SKM-1 (cell line): ENCODE measurements around the gene CAPN3.

Source experiments
- DNase-seq: peaks from one replicate; lab custom pipeline; 2025; ENCODE audit not compliant: unreplicated experiment; lab: John Stamatoyannopoulos, UW

The CAPN3 gene

DNA sequence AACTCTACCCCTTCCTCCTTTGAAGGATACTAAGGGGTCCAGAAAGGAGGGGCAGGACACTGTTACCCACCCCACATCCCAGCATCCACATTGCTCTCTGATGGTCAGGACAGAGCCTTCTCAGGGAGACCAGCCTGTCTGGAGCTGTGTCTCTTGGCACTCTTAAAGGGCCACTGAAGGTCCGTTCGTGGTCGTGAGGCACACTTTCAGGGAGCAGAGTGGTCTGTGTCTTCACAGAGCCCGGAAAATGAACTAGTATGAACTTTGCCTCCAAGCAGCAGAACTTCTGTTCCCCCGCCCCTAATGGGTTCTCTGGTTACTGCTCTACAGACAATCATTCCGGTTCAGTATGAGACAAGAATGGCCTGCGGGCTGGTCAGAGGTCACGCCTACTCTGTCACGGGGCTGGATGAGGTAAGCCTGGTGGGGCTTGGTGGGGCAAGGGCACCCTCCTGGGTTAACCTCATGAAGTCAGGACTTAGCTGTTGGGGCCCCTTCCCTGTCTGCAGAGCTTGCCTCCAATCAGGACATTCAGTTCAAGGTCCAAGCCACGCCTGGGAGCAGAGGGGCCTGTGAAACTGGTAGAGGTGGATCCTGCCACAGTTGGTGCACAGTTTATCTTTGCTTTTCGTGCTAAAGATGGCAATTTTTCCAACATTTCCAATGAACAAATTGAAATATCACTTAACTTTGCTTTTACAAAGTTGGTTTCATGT is 33.2 kb downstream of the CAPN3 start:
- no peak for DNase-seq

GRCh38 chr15:42394106-42394505 is 34.8 kb downstream of the CAPN3 start:
- DNase-seq = no peak

GRCh38 chr15:42395838-42396237 is 36.5 kb downstream of the CAPN3 start:
- DNase-seq = no peak

DNA sequence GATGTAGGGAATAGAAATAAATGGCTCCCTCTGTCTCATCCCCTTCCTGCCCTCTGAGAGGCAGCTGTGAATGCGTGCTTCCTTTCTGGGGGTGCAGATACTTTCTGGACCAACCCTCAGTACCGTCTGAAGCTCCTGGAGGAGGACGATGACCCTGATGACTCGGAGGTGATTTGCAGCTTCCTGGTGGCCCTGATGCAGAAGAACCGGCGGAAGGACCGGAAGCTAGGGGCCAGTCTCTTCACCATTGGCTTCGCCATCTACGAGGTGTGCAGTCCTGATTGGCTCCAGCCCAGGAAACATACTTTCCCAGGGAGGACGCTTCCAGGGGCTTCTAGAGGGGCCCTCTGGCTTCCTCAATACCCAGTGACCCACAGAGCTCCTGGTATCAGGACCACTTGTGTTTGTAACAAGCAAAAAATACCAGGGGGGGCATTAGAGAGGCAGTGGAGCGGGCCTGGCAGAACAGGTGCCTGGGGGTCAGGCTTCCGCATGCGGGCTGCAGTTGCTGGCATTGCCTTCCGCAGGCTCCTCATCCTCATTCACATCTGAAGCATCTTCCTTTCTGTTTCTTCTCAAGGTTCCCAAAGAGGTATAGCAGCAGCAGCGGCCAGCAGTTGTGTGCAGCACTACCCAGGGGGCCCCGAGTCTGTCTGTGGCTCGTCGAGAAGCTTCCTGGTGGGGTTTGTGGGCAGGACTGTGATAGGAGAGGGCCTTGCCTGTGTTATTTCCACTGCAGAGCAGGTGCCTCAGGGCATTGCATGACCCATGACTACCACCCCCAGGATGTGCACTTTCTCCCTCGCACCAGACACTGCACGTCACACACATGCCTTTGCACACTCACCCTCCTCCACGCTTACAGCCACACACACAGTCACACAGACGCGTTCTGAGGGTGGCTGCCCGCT is 42.5 kb downstream of the CAPN3 start:
- no peak for DNase-seq

GRCh38 chr15:42402455-42403205 is 43.3 kb downstream of the CAPN3 start:
- DNase-seq = no peak

DNA sequence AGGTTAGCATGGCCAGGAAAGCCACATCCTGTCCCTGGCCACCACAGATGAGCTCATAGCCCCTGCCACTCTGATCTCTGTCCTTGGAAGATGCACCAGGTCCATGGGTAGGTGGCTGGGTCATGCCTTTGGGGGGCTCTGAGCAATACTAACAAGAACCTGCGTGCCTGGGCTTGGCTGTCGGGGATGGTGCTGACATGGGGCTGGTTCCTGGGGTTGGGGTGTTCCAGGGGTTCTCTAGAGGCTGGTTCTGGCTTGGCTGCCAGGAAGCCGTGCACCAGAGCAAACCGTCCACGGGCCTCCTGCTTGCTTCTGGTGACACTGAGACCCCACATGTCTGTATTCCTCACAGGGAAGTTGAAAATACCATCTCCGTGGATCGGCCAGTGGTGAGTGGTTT is 44.1 kb downstream of the CAPN3 start:
- no peak for DNase-seq

DNA sequence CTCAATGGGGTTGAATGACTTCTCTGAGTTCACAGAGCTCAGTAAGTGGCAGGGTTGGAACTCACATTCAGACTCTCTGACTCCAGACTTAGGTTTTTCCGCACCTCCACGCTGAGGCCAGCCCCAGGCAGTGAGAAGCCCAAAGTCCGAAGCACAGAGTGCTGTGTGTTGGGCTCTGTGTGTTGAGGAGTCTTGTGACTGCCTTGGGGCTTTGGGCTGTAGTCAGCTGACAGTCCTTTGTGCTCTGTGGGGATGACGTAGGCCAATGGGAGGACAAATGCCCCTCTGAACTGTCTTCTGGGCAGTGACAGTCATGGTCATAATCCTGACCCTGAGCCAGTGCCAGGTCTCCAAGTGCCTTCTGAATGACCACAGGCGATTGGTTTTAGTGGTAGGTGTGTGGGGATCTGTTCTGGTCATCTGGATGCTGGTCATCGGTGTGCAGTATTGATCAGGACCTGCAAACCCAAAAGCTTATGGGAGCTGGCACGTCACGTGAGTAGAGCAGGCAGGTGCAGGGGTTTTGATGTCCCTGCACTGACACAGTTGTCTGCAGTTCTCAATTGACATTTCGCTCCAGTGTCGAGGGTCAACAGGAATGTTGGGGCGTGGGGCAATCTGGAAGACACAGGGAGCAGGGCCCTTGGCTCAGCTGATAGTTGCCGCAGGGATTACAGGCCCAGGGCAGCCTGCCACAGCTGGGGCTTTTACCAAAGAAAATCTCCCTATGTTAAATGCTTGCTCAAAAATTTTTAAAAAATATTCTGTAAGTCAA is 45.3 kb downstream of the CAPN3 start:
- no peak for DNase-seq

DNA sequence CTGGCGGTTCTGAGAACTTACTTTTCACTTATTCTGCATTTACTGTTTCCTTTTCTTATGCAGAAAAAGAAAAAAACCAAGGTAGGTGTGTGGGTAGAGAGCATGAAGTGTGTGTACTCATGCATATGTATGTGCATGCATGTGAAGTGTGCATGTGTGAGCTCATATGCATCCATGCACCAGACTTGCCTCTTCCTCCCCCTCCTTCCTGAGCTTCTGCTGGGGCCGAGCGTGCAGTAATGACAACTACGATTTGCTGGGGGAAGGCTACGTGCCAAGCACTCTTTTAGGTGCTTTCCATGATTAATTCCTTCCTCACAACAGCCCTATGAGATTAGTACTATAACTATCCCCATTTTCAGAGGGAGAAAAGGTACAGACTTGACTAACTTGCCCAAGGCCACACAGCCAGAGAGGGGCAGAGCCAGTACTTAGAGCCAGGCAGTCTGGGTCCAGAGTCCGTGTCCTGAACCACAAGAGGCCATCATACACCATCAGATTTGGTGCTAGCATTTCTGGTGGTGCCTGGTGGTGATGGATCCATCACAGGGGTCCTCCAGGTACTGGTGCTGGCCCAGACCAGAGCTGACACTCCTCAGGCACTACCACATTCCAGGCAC is 46.7 kb downstream of the CAPN3 start:
- no peak for DNase-seq

DNA sequence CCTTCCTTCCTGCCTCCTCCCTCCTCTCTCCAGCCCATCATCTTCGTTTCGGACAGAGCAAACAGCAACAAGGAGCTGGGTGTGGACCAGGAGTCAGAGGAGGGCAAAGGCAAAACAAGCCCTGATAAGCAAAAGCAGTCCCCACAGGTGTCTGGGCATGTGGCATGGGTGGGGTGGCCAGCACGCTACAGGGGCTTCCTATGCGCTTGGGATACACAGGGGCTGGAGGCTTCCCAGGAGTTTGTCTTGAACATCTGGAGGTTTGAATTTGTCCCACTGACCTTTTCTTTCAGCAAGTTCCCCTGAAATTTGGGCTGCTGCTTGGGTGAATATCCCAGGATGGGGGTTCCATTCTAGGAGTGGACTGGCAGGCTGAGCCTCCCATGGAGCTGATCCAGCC is 48.9 kb downstream of the CAPN3 start:
- no peak for DNase-seq

DNA sequence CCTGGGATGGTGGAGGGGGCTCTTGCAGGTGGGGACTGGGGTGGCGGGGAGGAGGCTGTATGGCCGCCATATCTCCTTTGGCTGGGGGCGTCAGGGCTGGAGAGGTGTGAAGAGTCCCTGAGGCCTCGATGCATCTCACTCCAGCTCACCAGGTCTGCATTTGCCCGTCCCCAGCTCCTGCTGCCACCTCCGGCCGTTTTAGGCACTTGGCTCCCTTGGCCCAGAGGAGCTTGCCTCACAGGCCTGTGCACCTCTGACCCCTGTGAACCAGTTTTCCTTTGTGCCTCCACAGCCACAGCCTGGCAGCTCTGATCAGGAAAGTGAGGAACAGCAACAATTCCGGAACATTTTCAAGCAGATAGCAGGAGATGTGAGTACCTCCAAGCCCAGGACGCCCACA is 49.7 kb downstream of the CAPN3 start:
- no peak for DNase-seq

- no peak for DNase-seq
Observed at GRCh38 chr15:42411884-42412283, 52.6 kb downstream of the CAPN3 start.

DNA sequence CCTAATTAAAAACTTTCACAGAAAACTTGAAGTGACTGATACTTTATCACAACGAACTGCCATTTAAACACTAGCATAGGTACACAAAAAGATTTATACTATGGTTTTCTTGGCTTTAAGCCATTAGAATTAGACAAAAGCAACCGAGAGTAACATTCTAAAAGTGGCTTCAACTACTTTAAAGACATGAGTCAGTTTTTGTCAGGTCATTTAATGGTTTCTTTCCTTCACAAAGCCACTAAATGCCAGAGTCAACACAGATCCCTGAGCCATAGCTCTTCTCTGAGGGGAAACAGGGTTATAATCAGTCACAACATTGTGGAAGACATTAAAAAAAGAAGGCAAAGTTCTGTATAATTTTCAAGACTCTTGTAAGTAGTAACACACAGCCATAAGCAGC is 54.6 kb downstream of the CAPN3 start:
- no peak for DNase-seq

DNA sequence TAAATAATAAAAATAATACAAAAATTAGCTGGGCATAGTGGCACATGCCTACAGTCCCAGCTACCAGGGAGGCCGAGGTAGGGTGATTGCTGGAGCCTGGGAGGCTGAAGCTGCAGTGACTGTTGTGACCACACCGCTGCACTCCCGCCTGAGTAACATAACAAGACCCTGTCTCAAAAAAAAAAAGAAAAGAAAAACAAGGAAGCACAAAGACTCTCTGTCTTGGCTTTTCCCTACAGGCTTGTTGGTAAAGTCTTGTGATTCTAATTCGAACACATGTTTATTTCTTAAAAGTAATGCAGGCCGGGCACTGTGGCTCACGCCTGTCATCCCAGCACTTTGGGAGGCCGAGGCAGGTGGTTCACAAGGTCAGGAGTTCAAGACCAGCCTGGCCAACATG is 60.1 kb downstream of the CAPN3 start:
- no peak for DNase-seq

DNA sequence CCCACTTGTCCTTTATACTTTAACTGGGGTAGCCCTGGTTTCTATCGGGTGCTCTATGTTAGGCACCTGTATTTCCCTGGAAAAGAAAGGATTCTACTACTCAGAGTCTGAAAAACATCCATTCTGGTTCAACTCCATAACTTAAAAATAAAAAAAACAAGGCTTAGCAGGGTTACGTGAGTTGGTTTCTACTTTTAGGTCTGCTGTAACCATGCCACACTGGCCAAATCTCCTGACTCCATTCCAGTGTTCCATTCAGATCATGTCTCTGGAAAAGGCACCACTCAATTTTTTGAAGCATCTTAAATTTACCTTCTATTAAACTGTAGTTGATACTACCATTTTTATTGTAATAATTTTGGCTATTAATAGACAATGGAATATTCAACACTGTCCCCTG is 62.1 kb downstream of the CAPN3 start:
- no peak for DNase-seq

GRCh38 chr15:42427429-42428223 is 68.3 kb downstream of the CAPN3 start:
- no peak for DNase-seq

- no peak for DNase-seq
Observed at GRCh38 chr15:42444415-42445063, 85.2 kb downstream of the CAPN3 start.

- no peak for DNase-seq
Observed at GRCh38 chr15:42445551-42445950, 86.2 kb downstream of the CAPN3 start.

- no peak for DNase-seq
Observed at GRCh38 chr15:42447599-42447998, 88.3 kb downstream of the CAPN3 start.

DNA sequence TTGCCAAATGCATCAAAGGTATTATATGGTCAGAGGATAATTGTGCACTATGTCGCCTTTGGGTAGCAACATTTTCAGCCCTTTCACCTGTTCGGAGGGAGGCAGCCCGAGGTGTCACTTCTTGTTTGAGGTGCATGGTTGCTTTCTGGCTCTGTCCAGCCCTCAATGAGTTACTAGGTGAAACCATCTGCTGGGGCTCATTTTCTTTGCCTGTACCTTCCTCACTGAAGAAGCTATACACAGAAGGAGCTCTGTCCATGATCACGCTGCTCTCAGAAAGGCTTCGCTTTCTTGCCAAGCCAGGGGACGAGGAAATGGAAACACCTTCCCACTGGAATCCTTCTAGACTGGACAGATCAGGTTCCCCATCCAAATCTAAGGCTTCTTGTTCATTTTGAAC is 89.0 kb downstream of the CAPN3 start:
- no peak for DNase-seq
